GM04504 (cell line): ENCODE data around the gene PDGFRA.

ENCODE experiments used
- DNase-seq: peaks from one replicate; pipeline ENCODE4 v3.0.0-alpha.2; 2012; ENCODE audit warnings: low read depth

The PDGFRA gene

DNA sequence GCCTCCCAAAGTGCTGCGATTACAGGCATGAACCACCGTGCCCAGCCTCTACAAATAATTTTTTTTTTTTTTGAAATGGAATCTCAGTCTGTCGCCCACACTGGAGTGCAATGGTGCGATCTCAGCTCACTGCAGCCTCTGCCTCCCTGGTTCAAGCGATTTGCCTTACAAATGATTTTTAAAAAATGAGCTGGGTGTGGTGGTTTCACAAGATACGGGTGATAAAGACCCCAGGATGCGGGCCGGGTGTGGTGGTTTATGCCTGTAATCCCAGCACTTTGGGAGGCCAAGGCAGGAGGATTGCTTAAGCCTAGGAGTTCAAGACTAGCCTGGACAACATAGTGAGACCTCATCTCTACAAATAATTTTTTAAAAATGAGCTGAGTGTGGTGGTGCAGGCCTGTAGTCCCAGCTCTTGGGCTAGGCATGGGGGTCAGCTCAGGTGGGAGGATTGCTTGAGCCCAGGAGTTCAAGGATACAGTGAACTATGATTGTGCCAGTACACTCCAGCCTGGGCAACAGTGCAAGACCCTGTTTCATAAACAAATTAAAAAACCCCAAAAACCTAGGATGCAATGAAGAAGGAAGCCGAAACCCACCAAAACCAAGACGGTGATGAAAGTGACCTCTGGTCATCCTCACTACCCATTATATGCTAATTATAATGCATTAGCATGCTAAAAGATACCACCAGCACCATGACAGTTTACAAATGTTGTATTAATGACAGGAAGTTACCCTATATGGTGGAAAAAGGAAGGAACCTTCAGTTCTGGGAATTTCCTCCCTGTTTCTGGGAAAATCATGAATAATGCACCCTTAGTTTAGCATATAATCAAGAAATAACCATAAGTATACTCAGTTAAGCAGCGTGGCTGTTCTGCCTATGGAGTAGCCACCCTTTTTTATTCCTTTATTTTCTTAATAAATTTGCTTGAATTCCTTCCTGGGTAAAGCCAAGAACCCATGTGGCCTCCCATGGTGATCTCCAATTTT is 27.7 kb downstream of the PDGFRA start:
- DNase-seq: no peak

DNA sequence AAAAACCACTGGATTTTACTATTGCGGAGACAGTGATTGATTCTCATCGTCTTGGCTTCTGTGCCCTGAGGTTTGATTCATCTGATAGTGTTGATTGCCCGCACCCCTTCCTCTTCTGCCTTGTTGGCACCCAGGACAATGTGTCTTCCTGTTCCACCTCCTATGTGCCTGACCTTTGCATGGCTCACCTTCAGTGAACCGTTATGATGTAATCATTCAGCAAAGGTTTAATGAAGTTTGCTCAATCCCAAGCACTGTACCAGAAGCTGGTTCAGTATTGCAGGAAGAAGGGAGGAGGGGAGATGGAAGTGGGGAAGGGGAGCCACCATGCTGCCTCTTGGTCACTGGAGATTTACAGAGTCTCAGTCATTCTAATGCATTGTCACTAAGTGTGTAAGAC is 36.3 kb downstream of the PDGFRA start:
- no peak for DNase-seq

DNA sequence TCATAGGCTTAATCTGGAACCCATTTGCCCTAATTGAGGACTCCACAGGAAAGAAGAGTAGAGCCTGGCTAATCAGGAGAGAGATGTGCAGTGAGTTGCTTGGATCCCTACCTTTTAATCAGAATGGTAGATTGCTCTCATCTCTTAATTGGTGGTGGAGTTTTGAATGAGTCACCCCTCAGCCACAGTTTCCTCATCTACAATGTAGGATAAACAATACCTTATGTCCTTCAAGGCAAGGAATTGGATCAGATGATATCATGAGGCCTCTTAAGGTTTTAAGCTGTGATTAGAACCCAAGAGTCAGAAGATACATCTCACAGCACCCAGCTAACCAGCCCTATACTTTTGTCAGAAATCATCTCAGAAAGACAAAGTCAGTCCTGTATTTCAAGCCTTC is 39.1 kb downstream of the PDGFRA start:
- no peak for DNase-seq

- no peak for DNase-seq
Measured at GRCh38 chr4:54271464-54271863, 42.4 kb downstream of the PDGFRA start.

GRCh38 chr4:54272051-54272450 is 43.0 kb downstream of the PDGFRA start:
- no peak for DNase-seq

DNA sequence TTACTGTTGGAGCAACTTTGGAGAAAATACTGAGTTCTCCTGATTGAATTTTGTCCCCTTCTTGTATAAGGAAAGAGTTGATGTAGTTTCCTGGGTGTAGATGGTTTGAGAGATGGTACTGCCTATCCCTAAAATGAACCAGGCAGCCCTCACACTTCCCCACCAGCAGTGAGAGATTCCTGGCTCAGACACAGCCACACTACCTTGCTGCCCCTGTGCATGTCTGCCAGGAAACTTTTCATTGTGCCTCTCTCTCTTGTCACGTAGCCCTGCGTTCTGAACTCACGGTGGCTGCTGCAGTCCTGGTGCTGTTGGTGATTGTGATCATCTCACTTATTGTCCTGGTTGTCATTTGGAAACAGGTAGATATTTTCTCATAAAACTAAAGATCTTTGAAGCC is 45.2 kb downstream of the PDGFRA start:
- DNase-seq: no peak

DNA sequence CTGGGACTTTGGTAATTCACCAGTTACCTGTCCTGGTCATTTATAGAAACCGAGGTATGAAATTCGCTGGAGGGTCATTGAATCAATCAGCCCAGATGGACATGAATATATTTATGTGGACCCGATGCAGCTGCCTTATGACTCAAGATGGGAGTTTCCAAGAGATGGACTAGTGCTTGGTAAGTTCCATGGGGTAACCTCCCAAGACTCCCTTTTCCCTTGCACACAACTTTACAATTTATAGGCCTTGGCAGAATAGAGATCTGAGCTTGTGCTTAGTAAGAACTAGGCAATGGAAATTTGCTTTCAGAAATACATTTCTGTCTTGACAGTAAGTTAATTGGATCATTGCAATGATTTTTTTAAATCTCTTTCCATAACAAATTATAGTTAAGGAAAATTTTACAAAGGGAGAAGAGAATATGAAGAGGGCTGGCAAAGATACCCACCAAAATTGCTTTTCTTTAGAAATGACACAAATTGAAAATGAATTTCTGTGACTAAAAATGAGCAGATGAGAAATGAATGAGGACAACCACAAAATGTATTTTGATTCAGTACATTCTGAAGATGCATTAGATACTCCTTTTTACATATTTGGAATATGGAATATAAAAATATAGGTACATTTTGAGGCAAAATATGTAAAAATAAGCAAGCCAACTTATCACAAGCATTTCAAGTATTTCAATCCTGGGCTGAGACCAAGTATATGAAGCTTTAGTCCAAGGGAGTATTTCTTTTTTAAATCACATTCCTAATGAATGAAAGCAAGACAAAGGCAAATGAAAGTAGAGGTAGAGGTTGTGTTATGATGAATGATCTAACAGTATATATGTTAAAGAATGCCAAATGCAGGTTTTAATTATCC is 45.9 kb downstream of the PDGFRA start:
- DNase-seq: no peak

GRCh38 chr4:54276641-54277430 is 47.7 kb downstream of the PDGFRA start:
- DNase-seq: no peak

GRCh38 chr4:54277691-54278090 is 48.6 kb downstream of the PDGFRA start:
- DNase-seq: peak; percentile 67

GRCh38 chr4:54278216-54278615 is 49.1 kb downstream of the PDGFRA start:
- no peak for DNase-seq

DNA sequence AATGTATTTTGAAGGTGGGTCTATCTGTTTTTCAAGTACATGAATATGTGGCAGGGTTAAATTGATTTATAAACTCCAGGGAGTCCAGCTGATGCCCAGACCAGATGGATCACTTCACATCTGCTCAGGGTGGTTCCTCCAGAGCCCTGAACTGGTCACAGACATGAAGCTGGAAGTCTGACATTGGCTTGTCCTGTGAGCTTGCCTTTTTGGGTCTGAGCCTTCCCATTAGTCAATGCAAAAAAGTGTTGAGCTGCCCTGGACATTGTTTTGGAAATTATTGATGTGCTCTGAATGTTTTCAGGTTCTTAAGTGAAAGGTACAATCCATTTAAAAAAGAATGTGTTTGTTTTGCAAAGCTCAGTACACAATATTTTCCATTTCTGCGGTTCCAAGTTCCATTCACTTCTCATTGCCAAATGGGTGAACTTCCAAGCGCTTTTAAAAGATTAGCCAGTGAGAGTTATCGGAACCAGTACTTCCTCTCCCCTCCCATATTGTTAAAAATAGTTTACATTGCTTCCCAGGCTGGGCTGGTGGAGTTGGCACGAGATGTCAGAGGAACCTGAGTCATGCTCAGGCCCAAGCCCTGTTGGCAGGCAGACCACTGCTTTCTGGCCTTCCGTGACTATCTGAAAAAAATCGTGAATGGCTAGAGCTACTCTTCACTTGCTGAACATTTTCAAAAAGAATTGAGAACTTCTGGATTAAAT is 52.1 kb downstream of the PDGFRA start:
- peak; percentile 95 for DNase-seq

GRCh38 chr4:54282837-54283236 is 53.7 kb downstream of the PDGFRA start:
- DNase-seq: no peak

DNA sequence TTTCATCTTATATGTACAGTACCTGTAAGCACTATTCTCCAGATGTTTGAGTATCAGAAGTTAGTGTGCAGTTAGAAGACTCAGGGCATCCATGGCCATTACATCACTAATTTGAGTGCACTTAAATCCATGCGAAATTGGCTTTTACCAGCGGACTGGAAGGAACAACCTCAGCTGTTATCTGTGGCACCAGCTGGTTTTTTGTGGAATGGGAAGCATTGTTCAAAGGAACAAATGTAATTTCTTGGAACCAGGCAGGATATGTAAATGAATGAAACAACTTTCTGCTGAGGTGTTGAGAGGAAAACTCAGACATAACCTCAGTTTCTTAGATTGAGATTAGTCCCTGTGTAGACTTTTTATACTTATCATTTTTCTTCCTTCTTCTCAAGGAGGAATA is 60.2 kb downstream of the PDGFRA start:
- DNase-seq: no peak

GRCh38 chr4:54290980-54291379 is 61.9 kb downstream of the PDGFRA start:
- DNase-seq: no peak

- DNase-seq: no peak
Measured at GRCh38 chr4:54296548-54297203, 67.6 kb downstream of the PDGFRA start.

GRCh38 chr4:54308110-54308509 is 79.0 kb downstream of the PDGFRA start:
- no peak for DNase-seq

GRCh38 chr4:54315561-54316538 is 86.8 kb downstream of the PDGFRA start:
- no peak for DNase-seq

DNA sequence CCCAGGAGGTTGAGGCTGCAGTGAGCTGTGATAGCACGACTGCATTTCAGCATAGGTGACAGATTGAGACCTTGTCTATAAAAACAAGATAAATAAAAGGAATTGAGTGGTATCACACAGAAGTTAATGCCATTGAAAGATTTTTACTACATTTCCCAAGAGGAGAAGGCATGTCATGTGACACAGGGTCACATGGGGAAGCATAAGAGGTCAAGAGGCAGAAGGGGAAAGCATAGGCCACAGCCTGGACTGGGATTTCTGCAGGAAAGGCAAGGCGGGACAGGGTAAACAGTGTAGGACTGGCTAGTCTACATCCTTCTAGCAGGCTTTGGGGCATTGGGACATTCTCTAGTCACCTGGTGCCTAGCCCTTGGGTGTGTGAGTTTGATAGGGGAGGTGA is 88.6 kb downstream of the PDGFRA start:
- no peak for DNase-seq

DNA sequence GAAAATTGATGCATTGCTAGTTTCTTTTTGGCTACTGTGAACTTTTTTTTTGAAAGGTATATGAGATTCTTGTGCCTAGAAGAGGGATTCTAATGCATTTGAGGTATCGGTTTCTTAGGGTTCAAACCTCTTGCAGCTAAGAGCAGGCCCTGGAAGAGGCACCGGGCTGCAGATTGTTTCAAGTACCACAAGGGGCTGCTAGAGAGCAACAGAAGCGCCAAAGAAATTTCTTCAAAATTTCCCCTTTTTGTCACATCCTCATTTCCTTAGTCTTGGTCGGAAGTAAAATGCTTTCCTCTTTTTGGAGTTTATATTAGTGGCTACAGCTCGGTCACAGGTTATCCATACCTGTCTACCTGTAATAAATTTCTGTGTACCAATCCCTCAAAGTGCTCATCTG is 89.8 kb downstream of the PDGFRA start:
- peak; percentile 7 for DNase-seq
